Heart left ventricle (tissue), 16 donors: Measurements from ENCODE around the gene IGDCC3. TPM values are rescaled to one million over a fixed set of nuclear protein-coding genes. Genes with fewer than 3 reads are reported as not detected.

Experiments
- ATAC-seq, 4 donors: fragments of 200-7000 bp; cut with Tn5 transposase; one replicate each; pipeline ENCODE4 v1.9.1; 2020 to 2022; ENCODE audit warnings: moderate library complexity in 4 of 4, mild to moderate bottlenecking in 3 of 4, moderate number of reproducible peaks in 1 of 4
- DNase-seq, 5 donors: peaks; one replicate each; pipeline ENCODE4 v3.0.0-alpha.2; 2020
- H3K27ac ChIP-seq, 12 donors: fragments of 200-600 bp; sonication (generic) in 4 of 12; one replicate each; pipeline versions ENCODE4 v1.5.0 to v1.8.0; 2016 to 2022; ENCODE audit warnings: mild to moderate bottlenecking in 2 of 12
- H3K27me3 ChIP-seq, 9 donors: fragments of 200-600 bp; sonication (generic) in 2 of 9; one replicate each; pipeline versions ENCODE4 v1.5.1 to v1.8.0; 2016 to 2022; ENCODE audit warnings: mild to moderate bottlenecking in 3 of 9
- H3K36me3 ChIP-seq, 9 donors: fragments of 200-600 bp; sonication (generic) in 2 of 9; one replicate each; pipeline versions ENCODE4 v1.5.0 to v1.8.0; 2018 to 2022; ENCODE audit warnings: mild to moderate bottlenecking in 2 of 9
- H3K4me1 ChIP-seq, 12 donors: fragments of 200-600 bp; sonication (generic) in 4 of 12; one replicate each; pipeline versions ENCODE4 v1.5.0 to v1.8.0; 2016 to 2022; ENCODE audit warnings: mild to moderate bottlenecking in 3 of 12
- H3K4me3 ChIP-seq, 12 donors: fragments of 200-600 bp; sonication (generic) in 4 of 12; one replicate each; pipeline versions ENCODE4 v1.5.0 to v1.8.0; 2017 to 2022; ENCODE audit warnings: mild to moderate bottlenecking in 9 of 12, moderate library complexity in 4 of 12
- H3K9me3 ChIP-seq, 12 donors: fragments of 200-600 bp; sonication (generic) in 4 of 12; one replicate each; pipeline versions ENCODE4 v1.5.0 to v1.8.0; 2016 to 2022; ENCODE audit warnings: mild to moderate bottlenecking in 1 of 12
- POLR2A ChIP-seq, 2 donors: fragments of 450-650 bp; IDR thresholded peaks; one replicate each; pipeline ENCODE4 v1.6.1; 2017; ENCODE audit warnings: antibody characterized with exemption in 2 of 2, mild to moderate bottlenecking in 2 of 2, moderate library complexity in 2 of 2
- WGBS, 4 donors: extraction: QIAGEN DNeasy Blood & Tissue Kit in 2 of 4; methylation state at CpG; one replicate each; pipeline versions ENCODE4 v1.1.5 to v1.1.7; 2013 to 2018; 5-methylcytosine and 5-hydroxymethylcytosine counted together
- intact Hi-C, 10 donors: fragments of 100-400 bp; cut with DNase I; formaldehyde crosslinking; loops; one replicate each; pipeline versions ENCODE4 v1.11.1 to v1.14.2; 2022
- polyA plus RNA-seq, 2 donors: library from polyadenylated mRNA; stranded (reverse); fragments of 200-250 nt; gene quantifications; one replicate each; pipeline ENCODE4 v1.2.3, GENCODE V29; 2013
- total RNA-seq, 9 donors: library from RNA; depleted of rRNA in 2 of 9; stranded (reverse); fragments of >200 nt in 2 of 9; fragmentation: NEBNext Ultra II Directional in 3 of 9; extraction: Animal tissue kit (Norgen Biotek cat#: 25700) in 3 of 9; gene quantifications; one replicate each; pipeline versions ENCODE4 v1.1.0 to v1.2.4, GENCODE V29; 2016 to 2023
- TF ChIP-seq, protein P1 (sequence below), 12 donors: fragments of 200-600 bp; sonication (generic) in 4 of 12; IDR thresholded peaks; one replicate each; pipeline versions ENCODE4 v1.5.0 to v1.8.0; 2018 to 2022; ENCODE audit warnings: antibody characterized with exemption in 12 of 12, mild to moderate bottlenecking in 5 of 12
- donor health status: ischemic (EF 13 %, LVEDD 7.1; RV severe dilation, severe dysfunction).
- donor health status: healthy with polysubstance abuse.
- donor health status: DM: no; HTN: yes; CAD: no.
- donor health status: DM: no; HTN: no; CAD: no.
- donor health status: ischemic (EF 25% LVEDD 6.9; RV normal size, moderate dysfunction).
- donor health status: ischemic (EF 25% LVEDD 5.7; RV mildly dilated, moderate dysfunction).
- donor health status: healthy.
- donor health status: DM: yes; HTN: yes; CAD: no.
- donor health status: ischemic (EF 35%, LVEDD 5.7; RV mildly dilated, moderate dysfunction).
- donor health status: nonischemic (EF 11% LVEDD 7.7; RV severe dilation, severe dysfunction).
- donor health status: DM: yes; HTN: yes; CAD: no.
- donor health status: PGD.
- donor health status: ischemic (EF 29% LVEDD 5.4; RV normal size, mild dysfunction).
- donor health status: nonischemic (EF 23%, LVEDD 6.1; RV moderate dilation, normal function).

Gene IGDCC3
- total and polyA plus RNA-seq, 11 donors = 0.07 to 0.33 (median 0.16) TPM; not detected in 7

DNA sequence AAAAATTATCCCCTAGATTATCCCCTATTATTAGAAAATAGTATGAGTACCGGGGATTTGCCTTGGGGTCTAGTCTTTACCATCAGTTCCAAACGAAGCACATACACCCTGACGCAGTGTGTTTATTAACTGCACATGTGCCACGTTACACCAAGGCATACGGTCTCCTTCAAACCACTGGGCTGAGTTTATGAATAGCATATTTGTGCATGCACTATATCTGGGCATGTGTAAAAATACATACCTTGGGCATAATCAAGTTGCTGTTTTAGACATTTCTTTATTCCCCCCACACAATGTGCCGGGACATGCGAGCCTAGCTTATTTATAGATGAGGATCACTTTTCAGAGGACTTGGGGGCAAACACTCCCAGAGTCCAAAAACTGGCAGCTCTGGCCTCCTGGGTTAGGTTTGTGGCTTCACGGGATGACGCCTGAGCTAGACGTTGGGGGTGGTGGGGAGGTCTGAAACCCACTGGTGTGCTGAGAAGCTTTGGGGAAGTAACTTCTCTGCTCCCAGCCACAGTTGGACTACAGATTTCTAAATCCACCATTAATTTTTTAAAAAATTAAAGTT lies 28.7 kb upstream of the IGDCC3 start:
- 82 to 91% (median 87%) methylated on average over 10 of the region's 10 CpGs for WGBS, 4 donors
- TF ChIP-seq, protein P1, sequence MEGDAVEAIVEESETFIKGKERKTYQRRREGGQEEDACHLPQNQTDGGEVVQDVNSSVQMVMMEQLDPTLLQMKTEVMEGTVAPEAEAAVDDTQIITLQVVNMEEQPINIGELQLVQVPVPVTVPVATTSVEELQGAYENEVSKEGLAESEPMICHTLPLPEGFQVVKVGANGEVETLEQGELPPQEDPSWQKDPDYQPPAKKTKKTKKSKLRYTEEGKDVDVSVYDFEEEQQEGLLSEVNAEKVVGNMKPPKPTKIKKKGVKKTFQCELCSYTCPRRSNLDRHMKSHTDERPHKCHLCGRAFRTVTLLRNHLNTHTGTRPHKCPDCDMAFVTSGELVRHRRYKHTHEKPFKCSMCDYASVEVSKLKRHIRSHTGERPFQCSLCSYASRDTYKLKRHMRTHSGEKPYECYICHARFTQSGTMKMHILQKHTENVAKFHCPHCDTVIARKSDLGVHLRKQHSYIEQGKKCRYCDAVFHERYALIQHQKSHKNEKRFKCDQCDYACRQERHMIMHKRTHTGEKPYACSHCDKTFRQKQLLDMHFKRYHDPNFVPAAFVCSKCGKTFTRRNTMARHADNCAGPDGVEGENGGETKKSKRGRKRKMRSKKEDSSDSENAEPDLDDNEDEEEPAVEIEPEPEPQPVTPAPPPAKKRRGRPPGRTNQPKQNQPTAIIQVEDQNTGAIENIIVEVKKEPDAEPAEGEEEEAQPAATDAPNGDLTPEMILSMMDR (IDR thresholded peaks at IDR 0.05) = no peak
- TF ChIP-seq POLR2A (IDR thresholded peaks at IDR 0.05) = no peak
- Histone ChIP-seq H3K9me3 (no peaks in the 10 kb centered on the region), H3K36me3 (no peaks in the 10 kb centered on the region), H3K27me3 (peaks cover 0 to 21% (median 2%) of the 10 kb centered on the region in 9 donors), H3K4me3 (no peak overlapping the region), H3K4me1 (peaks cover 0 to 4% (median 0%) of the 10 kb centered on the region in 12 donors), H3K27ac (no peak overlapping the region)
- intact Hi-C loops = no loop called here
- DNase-seq (no peak), ATAC-seq (no peak)

DNA sequence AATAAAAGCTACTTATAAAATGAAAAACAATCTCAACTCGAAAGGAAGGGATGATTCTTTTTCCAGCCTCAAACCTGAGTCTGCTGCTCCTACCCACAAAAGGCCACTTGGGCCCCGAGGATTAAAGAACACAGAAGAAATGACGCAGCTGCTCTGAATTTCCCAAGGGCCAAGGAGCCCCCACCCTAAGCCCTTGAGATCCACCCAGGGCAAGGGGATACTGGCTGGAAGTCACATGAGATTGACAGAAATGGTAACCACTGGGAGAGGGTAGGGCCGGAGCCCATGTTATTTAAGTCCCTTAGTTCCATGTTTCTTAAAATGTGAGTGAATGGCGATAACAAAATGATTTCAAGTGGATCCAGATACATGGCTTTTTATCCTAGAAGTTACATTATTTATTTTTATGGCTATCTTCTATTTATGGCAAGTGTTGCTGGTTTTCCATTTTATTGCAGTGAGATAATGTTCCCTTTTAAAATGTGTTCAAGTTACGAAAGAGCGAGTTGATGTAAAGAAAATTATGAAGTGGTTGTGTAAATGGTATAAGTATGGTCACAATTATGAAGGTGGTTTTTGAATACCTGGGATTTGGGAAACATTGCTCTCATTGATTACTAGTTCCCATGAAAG lies 28.1 kb upstream of the IGDCC3 start:
- Histone ChIP-seq H3K27me3 (peaks cover 0 to 15% (median under 1%) of the 10 kb centered on the region in 9 donors), H3K4me3 (no peak overlapping the region), H3K36me3 (no peaks in the 10 kb centered on the region), H3K27ac (no peak overlapping the region), H3K9me3 (no peaks in the 10 kb centered on the region), H3K4me1 (peaks cover 0 to 10% (median 0%) of the 10 kb centered on the region in 12 donors)
- ATAC-seq (no peak), DNase-seq (no peak)
- intact Hi-C loops = no loop called here
- WGBS, 4 donors = 86 to 90% (median 89%) methylated on average over 7 of the region's 7 CpGs
- no peak for TF ChIP-seq POLR2A (IDR thresholded peaks at IDR 0.05)
- TF ChIP-seq, protein P1 (IDR thresholded peaks at IDR 0.05) = no peak

DNA sequence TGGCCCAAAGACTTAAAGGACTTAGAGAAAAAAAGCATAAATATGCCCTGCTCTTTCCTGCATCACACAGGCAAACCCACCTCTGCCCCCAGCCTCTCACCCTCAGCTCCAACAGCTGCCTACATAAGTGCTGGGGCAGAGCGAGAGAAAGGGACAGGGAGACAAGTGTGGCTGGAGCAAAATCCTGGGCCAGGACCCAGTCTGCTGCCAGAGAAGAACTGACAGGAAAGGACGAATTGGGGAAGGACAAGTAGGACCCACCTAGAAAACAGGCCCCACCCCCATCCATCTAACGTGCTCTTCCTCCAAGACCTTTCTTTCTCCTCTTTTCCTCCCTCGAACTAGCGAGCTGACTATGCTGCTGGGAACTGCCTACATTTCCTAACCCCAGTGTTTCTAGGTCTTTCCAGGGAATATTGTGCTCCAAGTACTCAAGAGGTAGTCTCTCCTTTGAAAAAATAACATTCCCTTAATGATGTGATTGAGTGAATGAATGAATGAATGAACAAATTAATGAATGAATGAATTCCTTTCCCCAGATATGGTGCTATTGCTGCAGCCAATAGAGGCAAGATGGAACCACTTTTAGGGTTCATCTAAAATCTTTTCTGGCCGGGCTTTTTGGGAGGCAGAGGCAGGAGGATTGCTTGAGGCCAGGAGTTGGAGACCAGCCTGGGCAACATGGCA lies 26.5 kb upstream of the IGDCC3 start:
- no peaks in the 10 kb centered on the region for H3K9me3 ChIP-seq
- H3K4me1 ChIP-seq = peaks cover 0 to 14% (median 0%) of the 10 kb centered on the region in 12 donors
- no peak overlapping the region for H3K27ac ChIP-seq
- peaks cover 0 to 4% (median 0%) of the 10 kb centered on the region in 9 donors for H3K27me3 ChIP-seq
- intact Hi-C loops = loop anchor here in 2 of 10 donors (5.0 kb wide), 1 partner anchor 87 kb away; no protein-coding TSS in a partner anchor
- 77 to 87% (median 82%) methylated on average over 6 of the region's 6 CpGs for WGBS, 4 donors
- H3K36me3 ChIP-seq = no peaks in the 10 kb centered on the region
- DNase-seq (no peak), ATAC-seq (no peak)
- H3K4me3 ChIP-seq = no peak overlapping the region
- TF ChIP-seq POLR2A (IDR thresholded peaks at IDR 0.05) = no peak
- TF ChIP-seq, protein P1 (IDR thresholded peaks at IDR 0.05) = no peak

DNA sequence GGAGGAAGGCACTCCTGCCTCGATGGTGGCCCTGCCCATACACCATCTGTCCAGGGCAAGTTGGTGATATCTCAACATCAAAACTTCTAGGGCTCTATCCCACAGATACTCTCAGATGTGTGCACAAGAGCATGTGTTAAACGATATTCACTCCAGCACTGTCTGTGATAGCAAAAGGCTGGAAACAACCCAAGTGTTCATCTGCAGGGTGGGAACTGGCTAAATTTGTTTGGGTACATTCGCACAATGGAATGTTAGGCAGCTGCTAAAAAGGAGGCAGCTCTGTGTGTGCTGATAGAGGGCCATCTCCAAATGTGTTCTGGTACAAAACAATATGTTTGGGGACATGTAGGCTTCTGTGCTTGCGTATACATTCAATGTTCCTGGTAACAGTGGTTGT lies 25.2 kb upstream of the IGDCC3 start:
- no peak overlapping the region for H3K4me3 ChIP-seq
- H3K27ac ChIP-seq = no peak overlapping the region
- no peaks in the 10 kb centered on the region for H3K36me3 ChIP-seq
- no peak for TF ChIP-seq POLR2A (IDR thresholded peaks at IDR 0.05)
- TF ChIP-seq, protein P1 (IDR thresholded peaks at IDR 0.05) = no peak
- H3K4me1 ChIP-seq = peaks cover 0 to 14% (median 0%) of the 10 kb centered on the region in 12 donors
- intact Hi-C loops = loop anchor here in 2 of 10 donors (5.0 kb wide), 1 partner anchor 86 kb away; no protein-coding TSS in a partner anchor
- no peaks in the 10 kb centered on the region for H3K9me3 ChIP-seq
- H3K27me3 ChIP-seq = peaks cover 0 to 5% (median 3%) of the 10 kb centered on the region in 9 donors
- WGBS, 4 donors = 80 to 84% (median 81%) methylated on average over 4 of the region's 4 CpGs
- DNase-seq (no peak), ATAC-seq (no peak)
